ENCODE measurements around the gene SLC45A3.

Gene SLC45A3

DNA sequence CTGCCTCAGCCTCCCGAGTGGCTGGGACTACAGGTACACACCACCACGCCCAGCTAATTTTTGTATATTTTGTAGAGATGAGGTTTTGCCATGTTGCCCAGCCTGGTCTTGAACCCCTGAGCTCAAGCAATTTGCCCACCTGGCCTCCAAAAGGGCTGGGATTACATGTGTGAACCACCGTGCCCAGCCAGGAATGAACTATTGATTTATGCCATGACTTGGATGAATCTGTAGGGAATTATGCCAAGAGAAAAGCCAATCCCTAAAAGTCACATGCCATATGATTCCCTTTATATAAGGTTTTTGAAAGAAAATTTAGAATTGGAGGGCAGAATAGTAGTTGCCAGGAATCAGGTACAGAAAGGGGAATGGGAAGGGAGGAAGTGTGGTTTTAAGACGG lies 19.1 kb upstream of the SLC45A3 start:
- DNase-seq = no peak

DNA sequence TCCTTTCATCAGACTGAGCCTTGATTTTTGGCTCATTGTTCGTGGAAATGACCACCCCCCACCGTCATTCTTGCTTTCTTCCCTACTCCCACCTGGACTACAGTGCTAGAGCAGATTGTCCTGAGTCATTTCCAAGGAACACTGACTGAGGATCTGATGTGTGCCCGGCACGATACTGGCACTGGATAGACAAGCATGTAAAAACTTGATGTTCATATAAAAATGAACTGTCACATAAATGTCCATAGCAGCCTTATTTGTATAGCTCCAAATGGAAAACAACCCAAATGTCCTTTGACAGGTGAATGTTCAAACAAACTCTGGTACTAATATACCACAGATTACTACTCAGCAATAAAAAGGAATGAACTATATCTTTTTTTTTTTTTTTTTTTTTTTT lies 18.6 kb upstream of the SLC45A3 start:
- no peak for DNase-seq

DNA sequence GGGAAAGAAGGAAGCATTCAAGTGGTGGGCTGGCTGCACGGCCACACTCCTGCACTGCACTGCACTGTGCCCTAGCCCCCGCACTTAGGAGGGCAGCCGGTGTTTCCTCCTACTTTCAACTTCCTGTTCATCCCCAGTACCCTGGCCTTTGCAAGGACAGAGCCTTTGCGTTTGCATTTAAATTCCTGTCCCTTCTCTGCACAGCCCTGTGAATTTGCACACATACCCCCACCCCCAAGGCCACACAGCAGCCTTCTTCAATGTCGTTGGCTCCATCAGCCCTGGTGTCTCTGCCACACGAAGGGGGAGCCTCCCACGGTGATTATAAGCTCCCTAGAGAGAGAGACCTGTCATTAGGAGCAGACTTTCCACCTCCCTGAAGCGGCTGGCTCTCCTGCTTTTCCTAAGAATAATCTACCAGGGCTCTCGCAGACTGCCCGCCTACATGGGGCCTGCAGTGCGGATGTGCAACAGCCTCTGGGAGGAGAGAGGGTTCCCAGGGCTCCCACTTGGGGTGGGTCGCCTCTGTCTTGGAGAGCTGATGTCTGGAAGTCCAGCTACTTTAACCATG lies 13.2 kb upstream of the SLC45A3 start:
- DNase-seq = no peak

GRCh38 chr1:205692423-205692822 lies 12.1 kb upstream of the SLC45A3 start:
- DNase-seq = no peak

GRCh38 chr1:205690122-205690756 lies 9.9 kb upstream of the SLC45A3 start:
- no peak for DNase-seq

GRCh38 chr1:205689479-205689878 lies 9.2 kb upstream of the SLC45A3 start:
- DNase-seq = no peak

DNA sequence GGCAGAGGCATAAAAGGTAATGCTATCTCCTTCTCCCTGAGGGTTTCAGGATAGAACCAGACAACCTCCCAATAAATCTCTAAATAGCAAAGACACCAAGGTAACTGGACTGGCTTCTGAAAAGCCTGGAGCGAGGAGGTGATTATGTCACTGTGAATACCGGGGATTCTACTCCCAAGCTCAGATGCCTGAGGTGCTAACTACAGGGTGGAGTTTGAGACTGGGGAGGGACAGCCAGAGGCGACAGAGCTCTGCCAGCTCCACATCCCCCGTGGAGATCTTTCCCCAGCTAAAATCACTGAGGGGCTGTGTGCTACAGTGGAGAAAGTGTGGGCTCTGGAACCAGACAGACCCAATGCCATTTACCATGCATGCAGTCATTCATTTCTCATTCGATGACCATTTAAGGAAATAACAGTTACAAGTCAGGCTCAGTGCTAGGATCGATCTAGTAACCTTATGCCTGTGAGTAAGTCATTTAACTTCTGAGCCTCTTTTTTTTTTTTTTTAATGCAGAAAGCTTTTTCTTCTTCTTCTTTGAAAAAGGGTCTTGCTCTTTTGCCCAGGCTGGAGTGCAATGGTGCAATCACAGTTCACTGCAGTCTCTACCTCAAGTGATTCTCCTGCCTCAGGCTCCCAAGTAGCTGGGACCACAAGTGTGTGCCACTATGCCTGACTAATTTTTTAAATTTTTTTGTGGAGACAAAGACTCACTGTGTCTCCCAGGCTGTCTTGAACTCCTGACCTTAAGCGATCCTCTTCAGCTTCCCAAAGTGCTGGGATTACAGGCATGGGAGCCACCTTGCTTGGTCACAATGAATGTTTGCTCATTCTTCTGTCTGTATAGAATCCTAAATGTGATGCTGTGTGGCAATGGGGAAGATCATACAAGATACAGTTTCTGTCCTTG lies 8.1 kb upstream of the SLC45A3 start:
- DNase-seq = no peak

DNA sequence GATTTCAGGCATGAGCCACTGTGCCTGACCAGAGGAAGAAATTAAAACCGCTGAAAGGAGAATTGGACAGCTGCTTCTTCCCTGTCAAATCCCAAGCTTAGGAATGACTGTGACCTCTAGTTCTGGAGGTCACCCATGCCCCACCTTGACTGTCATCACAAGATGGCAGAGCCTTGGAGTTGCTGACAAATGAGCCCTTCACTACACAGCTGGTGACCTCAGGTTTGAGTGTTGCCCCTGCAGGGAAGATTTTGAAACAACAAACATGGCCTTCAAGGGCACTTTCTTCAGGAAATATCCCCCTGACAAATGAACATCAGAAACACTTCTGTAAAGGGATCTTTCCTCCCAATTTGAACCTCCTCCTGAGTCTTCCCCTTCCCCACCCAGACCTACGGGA lies 6.9 kb upstream of the SLC45A3 start:
- DNase-seq = no peak

DNA sequence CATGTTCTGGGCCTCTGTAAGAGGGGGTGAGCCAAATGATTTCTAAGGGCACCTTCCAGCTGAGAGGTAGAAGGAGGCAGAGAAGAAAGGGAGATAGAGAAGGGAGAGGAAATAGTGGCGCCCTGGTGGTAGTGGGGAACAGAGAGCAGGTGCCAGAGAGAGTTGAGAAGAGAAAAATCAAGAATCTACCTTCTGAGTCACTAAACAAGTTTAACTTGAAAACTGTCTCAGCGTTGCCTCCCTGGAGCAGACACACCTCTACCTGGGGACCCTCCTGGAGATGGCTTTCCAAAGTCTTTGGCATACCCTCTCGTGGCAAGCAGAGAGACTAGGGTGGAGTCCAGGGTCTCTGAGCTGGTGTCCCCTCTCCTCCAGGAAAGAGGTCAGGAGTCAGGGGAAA lies 1.1 kb upstream of the SLC45A3 start:
- no peak for DNase-seq

DNA sequence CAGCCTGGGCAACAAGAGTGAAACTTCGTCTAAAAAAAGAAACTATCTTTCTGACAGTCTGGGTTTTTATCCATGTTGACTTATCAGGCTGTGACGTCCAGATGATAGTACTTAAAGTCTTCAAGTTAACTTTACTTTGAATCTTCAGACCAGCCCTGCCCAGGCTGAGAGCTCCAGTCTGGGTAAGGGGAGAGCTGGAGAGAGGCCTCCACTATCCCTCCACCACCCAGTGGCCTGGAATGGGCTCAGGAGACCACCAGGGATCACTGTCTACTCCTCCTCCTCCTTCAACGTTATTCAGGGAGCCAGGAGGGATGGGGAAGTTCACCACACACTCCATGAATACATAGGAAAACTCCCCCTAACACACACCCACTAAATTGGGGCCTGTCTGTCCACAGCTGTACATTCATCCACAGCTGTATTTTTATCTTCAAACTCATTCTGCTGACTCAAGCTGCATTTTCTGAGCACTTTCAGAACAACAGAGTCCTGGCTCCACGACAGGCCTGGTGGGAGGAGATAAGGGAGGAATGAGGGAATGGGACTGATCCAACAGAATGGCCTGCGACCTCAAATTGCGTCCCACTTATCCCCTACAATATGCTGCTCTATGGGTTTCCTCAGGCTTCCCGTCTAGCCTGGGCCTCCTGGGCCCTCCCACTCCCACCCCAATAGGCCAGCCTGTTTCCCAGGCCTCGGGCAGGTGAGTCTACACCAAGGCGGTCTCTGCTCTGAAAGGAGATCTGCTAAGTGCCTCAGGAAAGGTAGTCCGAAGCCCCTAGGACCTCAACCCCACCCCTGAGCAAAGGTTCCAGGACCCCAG lies 1.8 kb downstream of the SLC45A3 start:
- DNase-seq = no peak

DNA sequence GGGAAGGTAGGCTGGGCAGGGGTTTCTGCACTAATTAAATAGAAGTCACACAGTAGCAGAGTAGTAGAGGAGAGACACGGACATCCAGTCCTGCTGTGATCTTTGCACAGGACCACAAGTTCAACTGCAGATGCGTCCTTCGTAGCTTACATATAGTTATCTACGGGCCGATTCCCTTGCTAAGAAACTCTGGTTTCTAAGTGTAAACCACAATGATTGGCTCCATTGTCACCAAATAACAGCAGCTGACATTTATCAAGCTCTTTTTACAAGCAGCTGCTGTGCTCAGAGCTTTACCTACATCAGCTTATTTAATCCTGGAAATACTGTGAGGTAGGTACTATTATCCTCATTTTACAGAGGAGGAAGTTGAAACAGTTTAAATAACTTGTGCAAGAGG lies 3.1 kb downstream of the SLC45A3 start:
- DNase-seq = no peak

GRCh38 chr1:205676597-205676996 lies 3.7 kb downstream of the SLC45A3 start:
- no peak for DNase-seq

GRCh38 chr1:205676002-205676401 lies 4.3 kb downstream of the SLC45A3 start:
- DNase-seq = no peak

DNA sequence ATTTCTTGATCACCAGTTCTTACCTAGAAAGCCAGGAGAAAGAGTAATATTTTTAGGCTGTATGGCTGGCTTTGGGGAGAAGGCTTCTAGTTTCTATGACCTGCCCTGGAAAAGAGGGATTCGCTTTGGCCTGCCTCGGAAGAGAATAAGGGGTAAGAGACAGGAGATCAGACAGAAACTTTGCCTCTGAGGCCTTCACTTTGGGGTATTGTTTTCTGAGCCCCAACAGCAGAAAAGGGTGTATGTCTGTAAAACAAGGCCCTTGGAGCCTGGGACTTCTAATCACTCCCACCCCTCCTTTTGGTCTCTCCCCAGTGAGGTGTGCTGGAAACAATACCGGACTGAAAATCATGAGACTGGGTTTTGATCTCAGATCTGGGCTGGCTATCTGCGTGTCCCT lies 5.1 kb downstream of the SLC45A3 start:
- no peak for DNase-seq

GRCh38 chr1:205672970-205673369 lies 7.3 kb downstream of the SLC45A3 start:
- no peak for DNase-seq

DNA sequence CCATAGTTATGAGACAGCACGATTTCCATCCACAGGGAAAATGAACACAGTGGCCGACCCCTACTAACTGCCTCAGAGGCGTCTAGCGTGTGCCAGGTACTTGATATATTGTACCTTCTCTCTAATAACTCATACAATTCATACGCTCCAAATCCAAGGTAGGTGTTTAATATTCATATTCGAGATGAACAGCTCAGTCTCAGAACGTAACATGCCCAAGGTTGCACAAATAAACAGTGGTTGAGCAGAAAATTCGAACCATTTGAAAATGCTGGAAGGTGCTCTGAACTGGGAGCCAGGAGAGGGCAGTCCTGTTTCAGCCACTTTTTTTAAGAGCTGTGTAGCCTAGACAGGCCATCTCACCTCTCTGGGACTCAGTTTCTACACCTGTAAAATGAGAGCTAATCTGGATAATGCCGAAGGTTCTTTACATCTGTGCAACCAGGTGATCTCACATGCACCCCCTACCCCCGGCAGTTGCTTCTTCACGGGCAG lies 7.9 kb downstream of the SLC45A3 start:
- DNase-seq = no peak

DNA sequence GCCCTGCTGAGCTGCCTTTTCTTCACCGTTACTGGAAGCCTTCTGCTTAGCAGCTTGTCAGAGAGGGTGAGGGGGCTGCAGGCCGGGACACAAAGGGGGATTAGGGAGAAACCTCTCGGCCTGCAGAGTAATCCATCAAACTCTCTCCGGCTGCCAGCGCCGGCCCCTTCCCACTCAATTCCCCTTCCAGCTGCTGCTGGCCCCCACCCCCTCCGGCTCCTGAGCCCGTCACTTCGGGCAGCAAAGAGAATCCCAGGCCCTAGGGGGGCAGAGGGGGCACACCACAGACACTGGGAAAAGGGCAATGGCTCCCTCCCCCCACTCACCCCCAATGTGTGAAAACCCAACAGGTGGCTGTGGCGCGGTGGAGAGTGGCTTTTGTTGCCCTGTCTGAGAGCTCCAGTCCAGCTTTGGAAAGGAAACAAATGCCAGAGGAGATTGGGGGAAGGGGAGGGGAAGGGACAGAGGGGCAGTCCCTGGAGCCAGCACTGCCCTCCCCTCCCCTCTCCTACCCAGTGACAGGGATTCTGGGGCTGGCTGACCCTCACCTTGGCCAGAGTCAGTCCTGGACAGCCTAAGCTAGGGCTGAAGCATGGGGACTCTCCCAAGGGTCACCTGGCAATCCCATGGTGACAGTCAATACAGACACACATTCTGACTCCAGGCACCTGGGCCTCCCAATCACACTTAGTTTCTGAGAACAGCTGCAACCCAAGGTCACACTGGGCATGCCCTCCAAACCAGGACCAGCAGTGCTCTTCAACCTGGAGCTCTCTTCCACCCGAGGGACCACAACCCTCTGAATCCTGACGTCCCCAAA lies 9.5 kb downstream of the SLC45A3 start:
- no peak for DNase-seq

GRCh38 chr1:205670150-205670446 lies 10.2 kb downstream of the SLC45A3 start:
- no peak for DNase-seq

GRCh38 chr1:205669341-205670149 lies 10.8 kb downstream of the SLC45A3 start:
- no peak for DNase-seq

GRCh38 chr1:205668951-205669340 lies 11.4 kb downstream of the SLC45A3 start:
- no peak for DNase-seq

- no peak for DNase-seq
Observed at GRCh38 chr1:205667909-205668643, 12.2 kb downstream of the SLC45A3 start.

All from activated CD4-positive, alpha-beta T cell treated with anti-CD3 and anti-CD28 coated beads, Interleukin-2, amount 50 U/mL, for 16 hours (primary cell).